ENCODE measurements around the gene CDCA5. TPM values are rescaled to one million over a fixed set of nuclear protein-coding genes. Genes with fewer than 3 reads are reported as not detected.

The CDCA5 gene
- total RNA-seq, 2 donors from 2014 or later: 48.1 to 82.6 TPM

DNA sequence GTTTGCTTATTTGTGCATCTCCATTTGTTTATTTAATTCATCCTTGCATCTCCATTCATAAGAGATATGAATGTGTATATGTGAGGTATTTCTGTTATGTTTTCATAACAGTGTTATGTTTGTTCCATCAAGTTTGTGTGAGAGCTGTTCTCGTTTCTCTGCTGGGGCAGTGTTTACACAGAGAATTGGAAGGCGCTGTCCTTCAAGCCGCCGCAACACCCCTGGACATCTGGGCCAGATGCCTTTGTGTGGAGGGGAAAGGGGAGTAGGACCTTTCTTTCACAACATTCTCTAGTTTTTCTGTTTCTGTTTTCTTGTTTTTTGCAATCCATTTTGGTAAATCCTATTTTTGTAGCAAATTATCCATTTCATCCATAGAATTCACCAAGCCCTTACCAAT lies 20.8 kb upstream of the CDCA5 start:
- Histone ChIP-seq H3K27me3 (ENCODE audit: control insufficient read depth, insufficient read depth, low read length, poor library complexity, severe bottlenecking) (no peaks in the 10 kb centered on the region), H3K9ac (ENCODE audit: extremely low read depth, low read length, poor library complexity, severe bottlenecking) (no peak overlapping the region), H3K27ac (ENCODE audit: low read depth, low read length) (no peak overlapping the region), H3K4me3 (ENCODE audit: low read length) (no peak overlapping the region), H3K9me3 (ENCODE audit: control insufficient read depth, low read length) (no peaks in the 10 kb centered on the region), H3K36me3 (ENCODE audit: control insufficient read depth, insufficient read depth, low read length) (peaks cover 17% of the 10 kb centered on the region), H3K4me1 (ENCODE audit: control insufficient read depth, insufficient read depth, low read length) (no peaks in the 10 kb centered on the region)
- Mint-ChIP-seq H3K4me3 (no peak overlapping the region), H3K27ac (peak overlapping the region; percentile 33), H3K4me1 (peaks cover 6% of the 10 kb centered on the region), H3K36me3 (ENCODE audit: low read depth) (peaks cover 12% of the 10 kb centered on the region), H3K27me3 (ENCODE audit: insufficient read depth) (no peaks in the 10 kb centered on the region), H3K9me3 (no peaks in the 10 kb centered on the region)
- 95 to 100% methylated on average over 1 to 4 of the region's 4 CpGs for WGBS, 2 experiments (ENCODE audit: insufficient coverage in 1 of 2, insufficient read length in 1 of 2)
- no peak for DNase-seq
- TF ChIP-seq, protein P1, sequence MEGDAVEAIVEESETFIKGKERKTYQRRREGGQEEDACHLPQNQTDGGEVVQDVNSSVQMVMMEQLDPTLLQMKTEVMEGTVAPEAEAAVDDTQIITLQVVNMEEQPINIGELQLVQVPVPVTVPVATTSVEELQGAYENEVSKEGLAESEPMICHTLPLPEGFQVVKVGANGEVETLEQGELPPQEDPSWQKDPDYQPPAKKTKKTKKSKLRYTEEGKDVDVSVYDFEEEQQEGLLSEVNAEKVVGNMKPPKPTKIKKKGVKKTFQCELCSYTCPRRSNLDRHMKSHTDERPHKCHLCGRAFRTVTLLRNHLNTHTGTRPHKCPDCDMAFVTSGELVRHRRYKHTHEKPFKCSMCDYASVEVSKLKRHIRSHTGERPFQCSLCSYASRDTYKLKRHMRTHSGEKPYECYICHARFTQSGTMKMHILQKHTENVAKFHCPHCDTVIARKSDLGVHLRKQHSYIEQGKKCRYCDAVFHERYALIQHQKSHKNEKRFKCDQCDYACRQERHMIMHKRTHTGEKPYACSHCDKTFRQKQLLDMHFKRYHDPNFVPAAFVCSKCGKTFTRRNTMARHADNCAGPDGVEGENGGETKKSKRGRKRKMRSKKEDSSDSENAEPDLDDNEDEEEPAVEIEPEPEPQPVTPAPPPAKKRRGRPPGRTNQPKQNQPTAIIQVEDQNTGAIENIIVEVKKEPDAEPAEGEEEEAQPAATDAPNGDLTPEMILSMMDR (conservative IDR thresholded peaks at IDR 0.05): no peak

DNA sequence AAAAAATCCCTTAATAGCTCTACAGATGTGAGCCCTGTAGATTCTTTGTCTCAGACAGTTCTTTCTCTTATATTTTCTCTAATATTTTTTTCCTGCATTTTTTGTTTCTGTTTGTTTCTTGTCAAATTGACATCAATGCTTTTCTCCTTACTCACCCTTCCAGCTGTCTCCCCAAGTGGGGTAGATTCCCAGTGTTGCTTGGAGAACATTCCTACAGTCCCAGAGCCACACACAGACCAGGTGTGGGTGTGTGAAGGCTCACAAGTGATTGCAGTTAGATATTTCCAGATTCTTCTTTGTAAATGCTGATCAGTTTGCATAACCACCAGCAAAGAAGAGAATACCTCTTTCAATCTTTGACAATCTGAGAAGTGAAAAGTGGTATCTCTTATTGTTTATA lies 19.6 kb upstream of the CDCA5 start:
- Mint-ChIP-seq H3K9me3 (no peaks in the 10 kb centered on the region), H3K4me1 (peaks cover 6% of the 10 kb centered on the region), H3K4me3 (no peak overlapping the region), H3K27ac (no peak overlapping the region), H3K36me3 (ENCODE audit: low read depth) (peaks cover 12% of the 10 kb centered on the region), H3K27me3 (ENCODE audit: insufficient read depth) (no peaks in the 10 kb centered on the region)
- Histone ChIP-seq H3K9ac (ENCODE audit: extremely low read depth, low read length, poor library complexity, severe bottlenecking) (no peak overlapping the region), H3K27ac (ENCODE audit: low read depth, low read length) (no peak overlapping the region), H3K4me1 (ENCODE audit: control insufficient read depth, insufficient read depth, low read length) (no peaks in the 10 kb centered on the region), H3K36me3 (ENCODE audit: control insufficient read depth, insufficient read depth, low read length) (peaks cover 27% of the 10 kb centered on the region), H3K27me3 (ENCODE audit: control insufficient read depth, insufficient read depth, low read length, poor library complexity, severe bottlenecking) (no peaks in the 10 kb centered on the region), H3K4me3 (ENCODE audit: low read length) (no peak overlapping the region), H3K9me3 (ENCODE audit: control insufficient read depth, low read length) (no peaks in the 10 kb centered on the region)
- DNase-seq: no peak
- TF ChIP-seq, protein P1 (conservative IDR thresholded peaks at IDR 0.05): no peak

DNA sequence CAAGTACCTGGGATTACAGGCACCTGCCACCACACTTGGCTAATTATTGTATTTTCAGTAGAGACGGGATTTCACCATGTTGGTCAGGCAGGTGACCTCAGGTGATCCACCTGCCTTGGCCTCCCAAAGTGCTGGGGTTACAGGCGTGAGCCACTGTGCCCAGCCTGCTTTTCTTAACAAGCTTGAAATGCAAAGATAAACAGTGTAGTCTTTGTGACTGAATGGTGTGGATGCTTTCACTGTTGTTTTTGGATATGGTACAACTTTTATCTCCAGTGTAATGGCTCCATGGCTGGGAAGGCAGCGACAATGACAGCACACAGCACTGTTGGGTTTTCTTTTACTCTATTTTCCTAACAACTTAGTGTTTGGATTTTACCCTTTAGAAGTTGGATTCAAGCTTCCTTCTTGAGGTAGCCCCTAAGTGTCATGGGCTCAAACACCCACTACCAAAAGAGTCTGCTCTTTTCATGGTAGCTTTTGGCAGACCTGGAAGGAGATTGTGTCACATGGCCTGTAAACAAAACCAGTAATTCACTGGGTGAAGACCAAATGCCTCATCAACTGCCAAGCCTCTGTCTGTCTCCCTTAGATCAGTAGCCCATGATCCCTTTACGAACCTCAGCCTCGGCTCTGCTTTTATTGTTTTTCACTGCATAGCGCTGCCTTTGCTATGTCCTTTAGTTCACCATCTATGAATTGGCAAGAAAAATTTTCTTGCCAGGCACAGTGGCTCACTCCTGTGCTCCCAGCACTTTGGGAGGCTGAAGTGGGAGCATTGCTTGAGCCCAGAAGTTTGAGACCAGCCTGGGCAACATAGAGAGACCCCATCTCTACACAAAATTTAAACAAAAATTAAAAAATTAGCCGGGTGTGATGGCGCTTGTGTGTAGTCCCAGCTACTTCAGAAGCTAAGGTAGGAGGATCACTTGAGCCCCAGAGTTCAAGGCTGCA lies 18.6 kb upstream of the CDCA5 start:
- TF ChIP-seq, protein P1 (conservative IDR thresholded peaks at IDR 0.05): no peak
- Histone ChIP-seq H3K4me1 (ENCODE audit: control insufficient read depth, insufficient read depth, low read length) (no peaks in the 10 kb centered on the region), H3K9ac (ENCODE audit: extremely low read depth, low read length, poor library complexity, severe bottlenecking) (no peak overlapping the region), H3K9me3 (ENCODE audit: control insufficient read depth, low read length) (no peaks in the 10 kb centered on the region), H3K36me3 (ENCODE audit: control insufficient read depth, insufficient read depth, low read length) (peaks cover 36% of the 10 kb centered on the region), H3K27me3 (ENCODE audit: control insufficient read depth, insufficient read depth, low read length, poor library complexity, severe bottlenecking) (no peaks in the 10 kb centered on the region), H3K4me3 (ENCODE audit: low read length) (no peak overlapping the region), H3K27ac (ENCODE audit: low read depth, low read length) (no peak overlapping the region)
- 87 to 95% methylated on average over 7 to 8 of the region's 8 CpGs for WGBS, 2 experiments (ENCODE audit: insufficient coverage in 1 of 2, insufficient read length in 1 of 2)
- Mint-ChIP-seq H3K27me3 (ENCODE audit: insufficient read depth) (no peaks in the 10 kb centered on the region), H3K27ac (no peak overlapping the region), H3K9me3 (no peaks in the 10 kb centered on the region), H3K4me1 (peaks cover 6% of the 10 kb centered on the region), H3K36me3 (ENCODE audit: low read depth) (peaks cover 19% of the 10 kb centered on the region), H3K4me3 (no peak overlapping the region)
- DNase-seq: no peak
